Measurements from ENCODE around the gene USP7.

USP7 gene

GRCh38 chr16:8950580-8951077 is 13.1 kb downstream of the USP7 start:
- DNase-seq: no peak

- no peak for DNase-seq
Observed at GRCh38 chr16:8949536-8950418, 13.9 kb downstream of the USP7 start.

- DNase-seq: no peak
Observed at GRCh38 chr16:8948831-8949230, 14.9 kb downstream of the USP7 start.

- no peak for DNase-seq
Observed at GRCh38 chr16:8948069-8948593, 15.6 kb downstream of the USP7 start.

GRCh38 chr16:8946544-8946943 is 17.2 kb downstream of the USP7 start:
- DNase-seq: no peak

GRCh38 chr16:8945626-8946296 is 17.9 kb downstream of the USP7 start:
- no peak for DNase-seq

- DNase-seq: no peak
Observed at GRCh38 chr16:8943966-8944759, 19.5 kb downstream of the USP7 start.

- no peak for DNase-seq
Observed at GRCh38 chr16:8943001-8943763, 20.5 kb downstream of the USP7 start.

GRCh38 chr16:8941718-8942344 is 21.9 kb downstream of the USP7 start:
- no peak for DNase-seq

- DNase-seq: no peak
Observed at GRCh38 chr16:8937803-8938202, 25.9 kb downstream of the USP7 start.

- DNase-seq: peak; percentile 72
Observed at GRCh38 chr16:8936421-8936820, 27.3 kb downstream of the USP7 start.

GRCh38 chr16:8935989-8936388 is 27.7 kb downstream of the USP7 start:
- no peak for DNase-seq

GRCh38 chr16:8934601-8935000 is 29.1 kb downstream of the USP7 start:
- DNase-seq: no peak

GRCh38 chr16:8931859-8932258 is 31.8 kb downstream of the USP7 start:
- DNase-seq: no peak

GRCh38 chr16:8929086-8929748 is 34.5 kb downstream of the USP7 start:
- no peak for DNase-seq

- no peak for DNase-seq
Observed at GRCh38 chr16:8928467-8928957, 35.2 kb downstream of the USP7 start.

- DNase-seq: no peak
Observed at GRCh38 chr16:8926827-8927226, 36.9 kb downstream of the USP7 start.

GRCh38 chr16:8925455-8925854 is 38.3 kb downstream of the USP7 start:
- DNase-seq: no peak

GRCh38 chr16:8924214-8924613 is 39.5 kb downstream of the USP7 start:
- no peak for DNase-seq

GRCh38 chr16:8923199-8923598 is 40.5 kb downstream of the USP7 start:
- no peak for DNase-seq

Measured in activated T-cell treated with anti-CD3 and anti-CD28 coated beads for 4 hours (primary cell).